Thyroid gland (tissue), 4 donors: ENCODE data around the gene NEMP1. TPM values are rescaled to one million over a fixed set of nuclear protein-coding genes. Genes with fewer than 3 reads are reported as not detected.

Experiments
- DNase-seq, 2 donors: peaks; one replicate each; pipeline ENCODE4 v3.0.0-alpha.2; 2019
- H3K27ac ChIP-seq, 3 donors: fragments of 200-600 bp; sonication (generic); 1 replicate in 2 of 3; 2 replicates in 1 of 3; pipeline ENCODE4 v1.5.1; 2016 to 2019; ENCODE audit warnings: mild to moderate bottlenecking in 1 of 3, moderate library complexity in 1 of 3
- H3K27me3 ChIP-seq: fragments of 200-600 bp; sonication (generic); one replicate; pipeline ENCODE4 v1.5.1; 2019
- H3K36me3 ChIP-seq, 2 donors: fragments of 200-600 bp; sonication (generic); one replicate each; pipeline ENCODE4 v1.5.1; 2016 to 2019
- H3K4me1 ChIP-seq, 2 donors: fragments of 200-600 bp; sonication (generic); one replicate each; pipeline ENCODE4 v1.5.1; 2017 to 2019
- H3K4me3 ChIP-seq, 3 donors: fragments of 200-600 bp; sonication (generic); replicated peaks in 1 of 3; 1 replicate in 2 of 3; 2 replicates in 1 of 3; pipeline ENCODE4 v1.5.1; 2016; ENCODE audit warnings: mild to moderate bottlenecking in 1 of 3
- H3K9me3 ChIP-seq: fragments of 200-600 bp; sonication (generic); one replicate; pipeline ENCODE4 v1.5.1; 2017
- CTCF ChIP-seq, 6 experiments: fragments of 200-600 bp in 3 of 6; fragments of 450-650 bp in 3 of 6; sonication (generic) in 3 of 6; IDR thresholded peaks; one replicate each; pipeline ENCODE4 v1.5.1; 2016 to 2019; ENCODE audit warnings: antibody characterized with exemption in 6 of 6, mild to moderate bottlenecking in 2 of 6, inconsistent platforms in 1 of 6, moderate library complexity in 1 of 6
- POLR2A ChIP-seq, 2 donors: fragments of 450-650 bp; IDR thresholded peaks; one replicate each; pipeline ENCODE4 v1.6.1; 2017; ENCODE audit warnings: antibody characterized with exemption in 2 of 2, mild to moderate bottlenecking in 2 of 2, moderate library complexity in 1 of 2
- WGBS, 2 donors: methylation state at CpG; one replicate each; pipeline ENCODE4 v1.1.5; 2017; 5-methylcytosine and 5-hydroxymethylcytosine counted together
- intact Hi-C: fragments of 100-400 bp; cut with DNase I; formaldehyde crosslinking; loops from one replicate; pipeline ENCODE4 v1.15.1; 2023
- total RNA-seq, 4 donors: library from RNA; depleted of rRNA; stranded (reverse); fragments of >200 nt; gene quantifications; one replicate each; pipeline ENCODE4 v1.2.3, GENCODE V29; 2016

Gene NEMP1
- total RNA-seq, 4 donors from 2014 or later = 5.6 to 10.9 (median 9.2) TPM

DNA sequence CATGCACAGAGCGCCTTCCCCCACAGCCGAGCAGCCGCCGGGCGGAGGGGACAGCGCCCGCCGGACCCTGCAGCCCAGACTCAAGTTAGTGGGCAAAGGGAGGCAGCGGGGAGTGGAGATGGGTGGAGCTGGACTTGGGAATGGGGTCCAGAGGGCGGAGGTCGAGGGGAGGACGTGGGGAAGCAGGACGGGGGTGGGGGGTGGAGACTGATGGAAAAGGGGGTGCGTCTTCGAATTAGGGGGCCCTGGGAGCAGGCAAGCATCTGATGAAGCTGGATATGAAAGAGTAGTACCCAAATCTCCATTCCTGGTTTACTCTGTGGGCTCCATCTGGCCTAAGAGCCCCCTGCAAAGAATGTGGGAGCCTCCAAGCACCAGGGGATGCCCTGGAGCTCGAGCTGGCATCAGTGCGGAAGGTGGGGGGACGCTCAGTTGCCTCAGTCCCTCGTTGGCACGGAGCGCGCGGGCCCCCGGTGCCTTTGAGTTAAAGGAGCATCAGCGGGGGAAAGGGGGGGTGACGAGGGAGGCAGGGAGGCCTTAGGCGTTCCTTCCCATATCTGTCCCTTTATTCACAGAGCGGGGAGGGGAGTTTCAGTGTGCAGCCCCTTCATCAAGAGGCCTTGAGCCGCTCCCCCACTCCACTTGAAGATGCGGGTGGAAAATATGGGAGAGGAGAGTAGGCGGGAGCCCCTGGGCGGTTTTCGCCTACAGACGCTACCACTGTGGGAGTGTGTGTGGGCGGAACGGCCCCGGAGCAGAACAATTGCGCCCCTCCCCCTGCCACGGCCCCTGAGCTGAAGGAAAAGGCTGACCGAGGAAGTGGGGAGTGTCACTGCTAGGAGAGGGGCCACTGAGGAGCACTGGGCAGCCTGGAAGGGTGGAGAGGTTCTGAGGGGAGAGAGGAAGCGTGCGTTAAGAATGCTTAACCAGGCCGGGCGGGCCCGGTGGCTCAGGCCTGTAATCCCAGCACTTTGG, 11.0 kb upstream of the NEMP1 start:
- intact Hi-C loops = no loop called here
- peak overlapping the region; percentile 82 to 93 (median 85) for H3K27ac ChIP-seq
- H3K4me3 ChIP-seq = peak overlapping the region; percentile 72 to 84 (median 80)
- peak; percentile 86 to 92 for DNase-seq
- peaks cover 14% of the 10 kb centered on the region in 2 donors for H3K36me3 ChIP-seq
- H3K9me3 ChIP-seq = no peaks in the 10 kb centered on the region
- H3K4me1 ChIP-seq = peaks cover 28 to 55% of the 10 kb centered on the region in 2 donors
- WGBS, 2 donors = 1 to 3% methylated on average over 39 to 44 of the region's 45 CpGs
- H3K27me3 ChIP-seq = no peaks in the 10 kb centered on the region
- TF ChIP-seq CTCF (IDR thresholded peaks at IDR 0.05) (no peak), POLR2A (IDR thresholded peaks at IDR 0.05) (peak in 1 of 2 donors; percentile 64)

GRCh38 chr12:57088354-57089270, 10.0 kb upstream of the NEMP1 start, which contains the start of gene NAB2:
NAB2 (plus strand) TSS chr12:57089114; CDS start chr12:57089272, 158 bp downstream.
- Histone ChIP-seq H3K36me3 (peaks cover 13 to 14% of the 10 kb centered on the region in 2 donors), H3K4me1 (peaks cover 28 to 46% of the 10 kb centered on the region in 2 donors), H3K27me3 (no peaks in the 10 kb centered on the region), H3K4me3 (peak within 1 kb of the TSS; percentile 72 to 84 (median 80)), H3K27ac (peak within 1 kb of the TSS; percentile 98 to 100 (median 99)), H3K9me3 (no peaks in the 10 kb centered on the region)
- peak; percentile 98 for DNase-seq
- intact Hi-C loops = no loop called here
- peak; percentile 84 to 88 for TF ChIP-seq POLR2A (IDR thresholded peaks at IDR 0.05)
- no peak for TF ChIP-seq CTCF (IDR thresholded peaks at IDR 0.05)
- WGBS, 2 donors = 0 to 1% methylated on average over 26 to 30 of the region's 91 CpGs

GRCh38 chr12:57087691-57088353, 9.2 kb upstream of the NEMP1 start:
- intact Hi-C loops = no loop called here
- H3K4me1 ChIP-seq = peaks cover 28 to 38% of the 10 kb centered on the region in 2 donors

More at GRCh38 chr12:57087691-57088353, 9.2 kb upstream of the NEMP1 start:
- Histone ChIP-seq H3K27me3 (no peaks in the 10 kb centered on the region), H3K36me3 (peaks cover 9 to 14% of the 10 kb centered on the region in 2 donors), H3K4me3 (peak overlapping the region in 2 of 3 donors; percentile 80 to 85), H3K9me3 (no peaks in the 10 kb centered on the region), H3K27ac (peak overlapping the region; percentile 98 to 100 (median 99))
- TF ChIP-seq CTCF (IDR thresholded peaks at IDR 0.05) (peak in 1 of 6 experiments; percentile 3), POLR2A (IDR thresholded peaks at IDR 0.05) (peak in 1 of 2 donors; percentile 63)
- WGBS, 2 donors = 0 to 3% methylated on average over 6 to 36 of the region's 37 CpGs
- DNase-seq = peak; percentile 96 to 99
